ENCODE data around the gene ANKRD63.

The ANKRD63 gene

GRCh38 chr15:40290918-40291574, 8.2 kb upstream of the ANKRD63 start:
- no peak for TF ChIP-seq MYC (IDR thresholded peaks at IDR 0.05; ENCODE audit: low read depth, low read length)
- TF ChIP-seq CTCF (IDR thresholded peaks at IDR 0.05; ENCODE audit: low read depth, low read length) = no peak
- no peak for TF ChIP-seq POLR2A (IDR thresholded peaks at IDR 0.05; ENCODE audit: extremely low read depth, insufficient read length)
- no peak for TF ChIP-seq MAX (IDR thresholded peaks at IDR 0.05; ENCODE audit: low read depth, low read length)
- no peak for DNase-seq (ENCODE audit: low read depth)
- H3K4me3 ChIP-seq (ENCODE audit: low read depth, low read length) = no peak overlapping the region

- DNase-seq (ENCODE audit: low read depth) = no peak
- TF ChIP-seq MYC (IDR thresholded peaks at IDR 0.05; ENCODE audit: low read depth, low read length) = no peak
- H3K4me3 ChIP-seq (ENCODE audit: low read depth, low read length) = no peak overlapping the region
Measured at GRCh38 chr15:40290545-40290917, 7.7 kb upstream of the ANKRD63 start.

DNA sequence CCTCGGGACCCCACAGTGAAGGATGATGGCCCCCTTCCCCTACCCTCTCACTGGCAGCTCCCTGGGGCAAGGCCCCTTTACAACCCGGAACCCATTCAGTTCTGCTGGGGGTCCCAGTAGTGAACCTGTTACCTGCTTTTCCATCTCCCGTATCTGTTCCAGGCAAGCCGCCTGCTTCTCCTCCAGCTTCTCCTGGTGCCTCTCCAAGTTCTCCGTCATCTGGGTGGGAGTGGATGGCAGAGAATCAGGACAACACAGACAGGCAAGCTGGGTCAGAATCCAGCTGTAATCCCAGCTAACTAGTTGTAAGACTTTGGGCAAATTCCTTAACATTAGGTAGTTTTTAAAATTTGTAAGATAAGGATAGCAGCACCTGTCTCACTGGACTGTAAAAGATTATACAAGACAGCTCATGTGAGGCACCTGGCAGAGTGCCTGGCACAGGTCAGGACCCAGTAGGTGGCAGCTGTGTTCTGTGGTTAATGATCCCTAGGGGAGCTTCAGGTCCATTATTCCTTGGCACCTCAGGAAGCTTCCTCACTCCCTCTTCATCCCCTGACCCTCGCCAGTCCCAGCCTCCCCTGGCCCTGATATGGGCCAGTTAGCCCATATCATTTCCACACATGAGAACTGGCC, 6.4 kb upstream of the ANKRD63 start:
- TF ChIP-seq MYC (IDR thresholded peaks at IDR 0.05; ENCODE audit: low read depth, low read length) (no peak), POLR2A (IDR thresholded peaks at IDR 0.05; ENCODE audit: extremely low read depth, insufficient read length) (no peak), MAX (IDR thresholded peaks at IDR 0.05; ENCODE audit: low read depth, low read length) (no peak), CTCF (IDR thresholded peaks at IDR 0.05; ENCODE audit: low read depth, low read length) (no peak)
- no peak overlapping the region for H3K4me3 ChIP-seq (ENCODE audit: low read depth, low read length)
- DNase-seq (ENCODE audit: low read depth) = no peak

DNA sequence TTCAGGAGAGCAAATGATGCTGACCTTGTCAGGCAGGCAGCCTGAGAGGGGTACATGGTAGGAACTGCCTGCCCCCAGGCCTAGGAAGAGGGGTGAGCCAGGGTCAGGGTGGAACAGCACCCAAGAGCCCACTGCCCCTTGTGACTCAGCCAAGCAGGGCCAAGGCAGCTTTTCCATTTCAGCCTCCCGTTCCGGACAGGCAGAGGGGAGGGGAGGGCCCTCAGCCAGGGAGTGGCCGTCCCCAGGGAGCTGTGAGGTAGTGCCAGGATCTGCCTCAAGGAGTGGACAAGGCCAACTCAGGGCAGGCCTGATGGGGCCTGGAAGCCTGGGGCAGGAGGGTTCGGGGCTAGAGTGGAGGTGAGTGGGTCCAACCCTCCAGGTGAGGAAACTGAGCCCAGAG, 5.1 kb upstream of the ANKRD63 start:
- TF ChIP-seq MAX (IDR thresholded peaks at IDR 0.05; ENCODE audit: low read depth, low read length) (no peak), POLR2A (IDR thresholded peaks at IDR 0.05; ENCODE audit: extremely low read depth, insufficient read length) (no peak), CTCF (IDR thresholded peaks at IDR 0.05; ENCODE audit: low read depth, low read length) (no peak), MYC (IDR thresholded peaks at IDR 0.05; ENCODE audit: low read depth, low read length) (no peak)
- no peak overlapping the region for H3K4me3 ChIP-seq (ENCODE audit: low read depth, low read length)
- DNase-seq (ENCODE audit: low read depth) = no peak

GRCh38 chr15:40287505-40287904, 4.6 kb upstream of the ANKRD63 start:
- DNase-seq (ENCODE audit: low read depth) = no peak
- TF ChIP-seq MAX (IDR thresholded peaks at IDR 0.05; ENCODE audit: low read depth, low read length) = no peak
- TF ChIP-seq MYC (IDR thresholded peaks at IDR 0.05; ENCODE audit: low read depth, low read length) = no peak
- no peak for TF ChIP-seq POLR2A (IDR thresholded peaks at IDR 0.05; ENCODE audit: extremely low read depth, insufficient read length)
- TF ChIP-seq CTCF (IDR thresholded peaks at IDR 0.05; ENCODE audit: low read depth, low read length) = no peak
- H3K4me3 ChIP-seq (ENCODE audit: low read depth, low read length) = no peak overlapping the region

DNA sequence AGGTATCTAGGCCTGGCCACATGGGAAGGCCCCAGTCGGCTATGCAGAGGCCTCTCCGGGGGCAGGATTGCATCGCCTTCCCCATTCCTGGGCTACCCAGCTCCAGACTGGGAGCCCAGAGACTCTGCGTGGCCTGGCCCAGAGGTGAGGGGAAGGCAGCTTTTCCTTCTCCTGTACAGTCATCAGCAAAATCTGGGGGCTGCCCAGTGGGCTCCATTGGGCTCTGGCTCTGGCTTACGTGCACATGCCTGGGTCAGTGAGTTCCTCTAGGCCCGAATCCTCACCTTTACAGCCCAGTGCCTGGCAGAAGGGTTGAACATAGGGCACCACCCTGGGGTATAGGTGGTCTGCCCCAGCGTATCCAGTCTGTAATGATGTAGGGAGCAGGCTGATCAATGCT, 3.9 kb upstream of the ANKRD63 start:
- TF ChIP-seq MYC (IDR thresholded peaks at IDR 0.05; ENCODE audit: low read depth, low read length) (no peak), MAX (IDR thresholded peaks at IDR 0.05; ENCODE audit: low read depth, low read length) (no peak), POLR2A (IDR thresholded peaks at IDR 0.05; ENCODE audit: extremely low read depth, insufficient read length) (no peak), CTCF (IDR thresholded peaks at IDR 0.05; ENCODE audit: low read depth, low read length) (no peak)
- no peak overlapping the region for H3K4me3 ChIP-seq (ENCODE audit: low read depth, low read length)

More for the DNA sequence above, 3.9 kb upstream of the ANKRD63 start:
- DNase-seq (ENCODE audit: low read depth) = no peak

All from NB4 (cell line).